GM19438 (cell line): ENCODE measurements around the gene CTNNA1.
"Not testable (repeated sequence)": the region's sequence is repeated elsewhere in the genome, so short reads cannot be mapped to it uniquely, and the experiment has no call there.

Source experiments
- ATAC-seq: cut with Tn5 transposase; IDR thresholded peaks from one replicate; pipeline ENCODE4 v1.9.1; 2021; ENCODE audit warnings: low read depth; ENCODE audit not compliant: unreplicated experiment

The CTNNA1 gene

DNA sequence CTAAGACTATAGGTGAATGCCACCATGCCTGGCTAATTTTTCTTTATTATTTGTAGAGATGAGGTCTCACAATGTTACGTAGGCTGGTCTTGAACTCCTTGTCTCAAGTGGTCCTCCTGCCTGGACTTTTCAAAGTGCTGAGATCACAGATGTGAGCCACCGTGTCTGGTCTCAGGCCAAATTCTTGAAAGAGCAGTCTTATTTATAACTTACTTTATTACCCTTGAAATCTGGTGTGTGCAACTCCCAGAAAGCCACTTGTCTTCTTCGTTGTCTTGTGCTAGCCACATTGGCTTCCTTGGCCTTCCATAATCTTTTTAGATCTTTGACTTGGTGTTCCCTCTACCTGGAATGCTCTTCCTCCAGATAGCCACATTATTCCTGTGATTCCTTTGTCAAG, 50.1 kb downstream of the CTNNA1 start:
- no peak for ATAC-seq

DNA sequence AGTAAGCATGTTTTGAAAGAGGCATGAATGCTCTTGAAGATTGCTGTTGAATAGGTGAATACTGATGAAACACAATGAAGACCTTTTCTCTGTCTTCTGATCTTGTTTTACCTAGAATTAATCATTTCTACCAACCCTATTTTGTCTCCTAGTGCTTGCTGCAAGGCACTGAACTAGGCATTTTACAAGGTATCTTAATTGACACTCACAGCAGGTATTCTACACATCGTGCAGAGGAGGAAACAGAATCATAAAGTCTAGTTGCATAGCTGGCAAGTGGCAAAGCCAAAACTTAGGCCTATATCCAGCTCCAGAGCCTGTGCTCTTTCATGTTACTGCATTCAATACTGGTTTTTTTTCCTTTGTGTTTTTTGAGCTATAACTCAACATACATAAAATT, 50.7 kb downstream of the CTNNA1 start:
- no peak for ATAC-seq

DNA sequence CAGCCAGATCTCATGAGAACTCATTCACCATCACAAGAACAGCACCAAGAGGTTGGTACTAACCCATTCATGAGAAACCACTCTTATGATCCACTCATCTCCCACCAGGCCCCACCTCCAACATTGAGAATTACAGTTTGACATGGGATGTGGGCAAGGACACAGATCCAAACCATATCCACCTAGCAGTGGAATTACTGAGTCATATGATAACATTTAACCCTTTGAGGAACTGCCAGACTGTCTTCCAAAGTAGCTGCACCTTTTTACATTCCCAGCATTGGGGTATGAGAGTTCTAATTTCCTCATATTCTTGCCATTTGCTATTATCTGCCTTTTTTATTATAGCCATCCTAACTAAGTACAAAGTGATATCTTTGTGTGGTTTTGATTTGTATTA, 51.9 kb downstream of the CTNNA1 start:
- no peak for ATAC-seq

DNA sequence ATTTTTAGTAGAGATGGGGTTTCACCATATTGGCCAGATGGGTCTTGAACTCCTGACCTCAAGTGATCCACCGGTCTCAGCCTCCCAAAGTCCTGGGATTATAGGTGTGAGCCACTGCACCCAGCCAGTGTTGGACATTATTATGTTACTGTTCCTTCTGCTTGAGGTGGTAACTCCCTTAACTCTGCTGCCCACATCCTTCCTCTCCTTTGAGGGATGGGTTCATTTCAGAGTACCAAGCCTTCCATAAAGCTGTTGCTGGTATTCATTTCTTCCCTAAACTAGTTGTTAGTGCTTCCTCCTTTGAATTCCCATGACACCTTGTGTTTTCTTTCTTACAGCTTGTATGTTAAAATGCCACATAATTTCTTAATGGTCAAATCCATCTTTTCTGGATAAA, 54.0 kb downstream of the CTNNA1 start:
- no peak for ATAC-seq

DNA sequence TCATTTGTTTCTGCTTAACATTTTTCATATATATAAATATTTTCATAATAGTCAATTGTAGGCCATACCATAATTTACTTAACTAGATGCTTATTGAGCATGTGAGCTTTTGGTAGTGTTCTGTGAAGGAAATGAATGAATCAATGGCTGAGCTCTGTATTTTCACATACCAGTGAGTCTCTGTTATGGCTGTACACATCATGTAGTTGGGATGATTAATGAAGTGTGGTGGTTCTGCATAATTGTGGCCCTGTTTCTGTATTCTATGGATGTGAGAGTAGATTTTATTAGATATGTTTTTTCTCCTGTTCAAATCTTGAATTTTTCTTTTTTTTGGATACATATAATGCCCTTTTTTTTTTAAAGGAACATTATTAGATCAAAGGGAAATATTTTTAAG, 56.2 kb downstream of the CTNNA1 start:
- ATAC-seq, result no peak

DNA sequence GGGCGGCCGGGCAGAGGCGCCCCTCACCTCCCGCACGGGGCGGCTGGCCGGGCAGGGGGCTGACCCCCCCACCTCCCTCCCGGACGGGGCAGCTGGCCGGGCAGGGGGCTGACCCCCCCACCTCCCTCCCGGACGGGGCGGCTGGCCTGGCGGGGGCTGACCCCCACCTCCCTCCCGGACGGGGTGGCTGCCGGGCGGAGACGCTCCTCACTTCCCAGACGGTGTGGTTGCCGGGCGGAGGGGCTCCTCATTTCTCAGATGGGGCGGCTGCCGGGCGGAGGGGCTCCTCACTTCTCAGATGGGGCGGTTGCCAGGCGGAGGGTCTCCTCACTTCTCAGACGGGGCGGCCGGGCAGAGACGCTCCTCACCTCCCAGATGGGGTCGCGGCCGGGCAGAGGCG, 57.6 kb downstream of the CTNNA1 start:
- not testable (repeated sequence) for ATAC-seq

DNA sequence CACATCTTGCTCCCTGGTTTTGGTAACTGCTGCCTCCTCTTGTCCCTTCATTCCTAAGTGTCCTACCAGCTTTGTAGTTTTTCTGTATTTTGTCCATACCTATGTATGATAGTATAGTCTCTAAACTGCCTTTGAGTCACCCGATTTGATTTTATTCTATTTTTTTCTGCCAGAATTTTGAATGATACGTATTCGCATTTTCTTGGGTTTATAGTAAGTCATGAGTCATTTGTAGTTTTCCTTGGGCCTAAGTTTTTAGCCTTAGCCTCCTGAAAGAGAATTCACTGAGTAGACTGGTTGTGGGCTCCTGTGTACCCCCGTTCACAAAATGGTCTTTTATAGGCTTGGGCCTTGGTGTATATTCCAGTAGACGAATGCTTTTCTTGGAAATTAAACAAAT, 62.3 kb downstream of the CTNNA1 start:
- no peak for ATAC-seq

DNA sequence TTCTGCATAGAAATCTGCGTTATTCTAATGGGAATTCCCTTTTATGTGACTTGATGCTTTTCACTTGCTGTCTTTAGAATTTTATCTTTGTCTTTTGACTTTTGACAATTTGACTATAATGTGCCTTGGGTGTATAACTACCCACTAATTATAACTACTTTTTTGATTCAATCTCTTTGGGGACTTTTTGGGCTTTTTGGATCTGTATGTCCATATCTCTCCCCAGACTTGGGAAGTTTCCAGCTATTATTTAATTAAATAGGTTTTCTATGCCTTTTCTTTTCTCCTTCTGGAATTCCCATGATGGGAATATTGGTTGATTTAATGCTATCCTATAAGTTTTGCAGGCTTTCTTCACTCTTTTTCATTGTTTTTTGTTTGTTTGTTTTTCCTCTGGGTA, 64.0 kb downstream of the CTNNA1 start:
- no peak for ATAC-seq

DNA sequence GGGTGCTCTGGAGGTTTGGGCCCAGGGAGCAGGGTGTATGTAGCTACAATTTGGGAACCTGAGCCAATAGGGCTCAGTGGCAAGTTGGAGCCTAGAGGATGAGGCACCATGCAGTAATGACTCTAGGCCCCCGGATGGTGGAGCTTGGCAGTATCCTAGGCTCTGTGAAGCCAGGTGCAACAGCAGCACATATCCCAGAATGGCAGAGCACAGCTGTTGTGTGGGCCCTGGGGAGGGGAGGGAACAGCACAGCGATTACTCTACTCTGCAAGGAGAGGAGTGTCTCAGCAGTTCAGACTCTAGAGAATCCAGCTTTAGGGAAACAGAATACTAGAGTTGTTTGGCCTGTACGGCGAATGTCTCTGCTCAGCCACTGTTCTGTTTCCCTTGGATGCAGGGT, 65.9 kb downstream of the CTNNA1 start:
- ATAC-seq, result no peak

DNA sequence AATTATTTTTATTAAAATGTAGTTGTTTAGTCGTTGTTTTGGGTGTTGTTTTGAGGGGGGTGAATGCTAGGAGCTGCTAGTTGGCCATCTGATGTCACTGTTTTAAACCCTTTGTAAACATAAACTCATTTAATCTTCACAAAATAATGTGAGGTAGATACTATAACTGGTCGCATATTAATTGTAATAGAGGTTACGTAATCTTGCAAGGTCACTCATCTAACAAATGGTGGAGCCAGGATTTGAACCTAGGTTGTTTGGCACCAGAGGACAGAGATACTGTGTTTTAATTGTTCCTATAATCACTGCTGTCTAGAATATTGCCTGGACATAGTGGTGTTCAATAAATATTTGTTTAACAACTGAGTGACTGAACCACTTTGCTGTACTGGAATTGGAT, 67.5 kb downstream of the CTNNA1 start:
- no peak for ATAC-seq

DNA sequence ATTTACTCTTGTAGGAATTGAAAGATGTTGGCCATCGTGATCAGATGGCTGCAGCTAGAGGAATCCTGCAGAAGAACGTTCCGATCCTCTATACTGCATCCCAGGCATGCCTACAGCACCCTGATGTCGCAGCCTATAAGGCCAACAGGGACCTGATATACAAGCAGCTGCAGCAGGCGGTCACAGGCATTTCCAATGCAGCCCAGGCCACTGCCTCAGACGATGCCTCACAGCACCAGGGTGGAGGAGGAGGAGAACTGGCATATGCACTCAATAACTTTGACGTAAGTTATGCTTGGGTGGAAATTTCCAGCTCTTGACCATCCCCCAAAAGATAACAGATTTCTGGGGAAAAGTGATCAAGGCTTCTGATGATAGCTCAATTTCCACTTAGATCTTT, 71.3 kb downstream of the CTNNA1 start:
- no peak for ATAC-seq

DNA sequence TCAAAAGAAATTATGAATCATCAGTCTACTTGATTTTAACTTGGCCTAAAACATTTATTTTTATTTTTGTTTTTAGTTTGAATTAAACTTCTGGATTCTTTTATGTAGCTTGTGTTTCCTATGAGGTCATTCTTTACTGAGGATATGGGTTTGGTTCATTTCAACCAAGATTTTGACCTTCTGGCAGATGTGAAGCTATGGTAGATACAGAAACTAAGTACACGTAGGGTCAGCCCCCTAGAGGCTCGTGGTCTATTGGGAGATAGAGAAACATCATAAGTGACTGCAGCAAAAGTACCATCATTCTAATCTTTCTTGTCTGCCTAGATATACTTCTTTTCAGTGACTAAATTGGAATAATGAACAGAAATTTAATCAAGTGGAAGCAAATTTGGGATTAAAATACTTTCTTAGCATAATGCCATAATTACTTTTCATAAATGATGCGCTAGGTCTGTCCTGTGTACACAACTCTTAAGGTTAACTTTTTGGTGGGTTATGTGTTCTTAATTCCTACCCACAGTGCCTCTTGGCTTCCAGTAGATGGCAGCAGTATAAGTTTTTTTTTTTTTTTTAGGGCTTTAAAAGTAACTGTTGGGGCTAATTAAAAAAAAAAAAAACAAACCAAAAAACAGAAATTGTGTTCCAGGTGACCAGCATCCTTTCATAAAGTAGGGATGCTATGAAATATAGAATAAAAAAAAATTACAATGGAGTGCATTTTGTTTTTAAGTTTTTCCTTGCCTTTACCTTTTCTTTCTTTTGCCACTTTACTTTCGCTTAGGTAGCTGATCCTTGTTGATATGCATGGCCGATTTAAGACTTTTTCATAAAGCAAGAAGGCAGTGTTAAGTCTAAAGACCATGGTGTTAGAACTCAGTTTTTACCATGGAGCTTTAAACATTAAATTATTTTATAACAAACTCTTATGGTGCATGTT, 72.0 kb downstream of the CTNNA1 start:
- ATAC-seq, result no peak

DNA sequence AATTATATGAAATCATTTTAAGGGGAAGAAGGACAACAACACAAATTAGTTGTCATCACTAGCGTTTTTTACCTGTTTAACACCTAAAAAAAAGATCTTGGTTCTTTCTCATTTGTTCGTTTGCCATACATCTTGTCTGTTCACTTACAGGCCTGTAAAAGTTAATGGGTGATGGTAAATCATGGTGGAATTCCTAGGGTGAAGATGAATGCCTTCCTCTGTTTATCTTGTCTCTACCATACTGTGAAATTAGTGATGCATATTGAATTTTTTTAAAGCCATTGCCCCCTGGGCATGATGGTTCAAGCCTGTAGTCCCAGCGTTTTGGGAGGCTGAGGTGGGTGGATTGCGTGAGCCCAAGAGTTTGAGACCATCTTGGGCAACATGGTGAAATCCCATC, 75.3 kb downstream of the CTNNA1 start:
- no peak for ATAC-seq

DNA sequence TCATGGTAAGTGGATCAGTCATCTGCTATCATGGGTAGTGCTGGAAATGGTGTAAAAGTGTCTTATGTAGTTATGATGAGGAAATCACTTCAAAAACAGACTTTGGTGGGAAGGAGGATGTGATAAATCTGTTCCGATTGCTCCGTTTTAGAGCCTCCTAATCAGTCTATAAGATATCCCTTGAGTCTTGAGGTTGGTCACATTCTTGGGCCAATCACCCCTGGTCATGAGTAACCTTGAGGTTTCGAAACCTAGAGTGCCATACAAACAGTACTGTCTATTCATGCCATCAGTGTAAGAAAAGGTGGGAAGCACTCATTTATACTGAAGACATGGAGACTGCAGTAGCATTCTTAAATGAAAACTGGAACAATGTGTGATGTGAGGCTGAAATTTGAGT, 76.1 kb downstream of the CTNNA1 start:
- no peak for ATAC-seq

DNA sequence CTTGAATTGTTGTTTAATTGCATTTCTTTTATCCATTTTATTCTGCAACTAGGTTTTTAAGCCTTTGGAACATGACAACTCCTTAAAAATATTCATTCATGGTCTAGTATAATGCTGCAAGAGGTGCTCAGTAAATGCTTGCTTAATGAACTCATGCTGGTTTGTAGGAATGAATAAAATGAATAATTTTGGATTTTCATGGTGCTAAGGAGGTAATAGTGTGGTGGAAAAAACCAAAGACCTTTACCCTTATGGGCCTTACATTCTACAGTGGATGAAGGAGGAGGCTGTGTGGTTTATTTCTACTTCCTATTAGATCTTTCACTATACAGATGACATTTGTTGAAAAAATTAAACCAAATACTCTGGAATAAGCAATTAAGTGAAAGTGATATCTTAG, 78.5 kb downstream of the CTNNA1 start:
- ATAC-seq, result no peak

DNA sequence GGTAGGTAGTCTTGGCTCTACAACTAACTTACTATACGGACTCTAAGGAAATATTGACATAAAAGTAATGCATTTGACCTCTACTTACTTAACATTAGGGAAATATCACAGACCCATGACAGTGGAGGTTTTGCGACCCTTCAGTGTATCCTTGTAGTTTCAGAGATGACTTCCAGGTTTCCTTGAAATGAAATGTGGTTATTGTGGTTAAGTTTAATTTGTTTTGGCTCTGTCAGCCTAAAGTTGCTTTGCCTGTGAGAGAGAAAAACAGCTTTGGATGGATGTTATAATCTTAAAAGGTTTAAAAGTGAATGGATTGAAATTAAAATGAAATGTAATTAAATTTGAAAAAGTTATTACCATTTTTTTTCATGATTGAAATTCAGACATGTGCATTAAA, 79.0 kb downstream of the CTNNA1 start:
- ATAC-seq, result no peak

DNA sequence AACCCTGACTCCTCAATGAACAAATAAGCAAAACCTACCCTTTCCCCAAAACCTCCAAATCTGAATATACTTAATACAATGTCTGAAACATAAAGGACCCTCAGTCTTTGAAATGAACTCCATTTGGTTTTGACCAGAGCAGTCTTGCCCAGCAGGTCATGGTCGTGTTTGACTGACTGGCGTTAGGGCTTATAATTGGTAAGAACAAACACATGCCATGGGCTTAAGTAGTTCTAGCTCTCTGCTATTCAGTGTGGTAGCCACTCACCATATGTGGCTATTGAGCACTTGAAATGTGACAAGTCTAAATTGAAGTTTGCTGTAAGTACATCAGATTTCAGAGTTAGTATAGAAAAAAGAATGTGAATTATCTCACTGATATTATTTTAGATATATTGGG, 79.9 kb downstream of the CTNNA1 start:
- no peak for ATAC-seq

DNA sequence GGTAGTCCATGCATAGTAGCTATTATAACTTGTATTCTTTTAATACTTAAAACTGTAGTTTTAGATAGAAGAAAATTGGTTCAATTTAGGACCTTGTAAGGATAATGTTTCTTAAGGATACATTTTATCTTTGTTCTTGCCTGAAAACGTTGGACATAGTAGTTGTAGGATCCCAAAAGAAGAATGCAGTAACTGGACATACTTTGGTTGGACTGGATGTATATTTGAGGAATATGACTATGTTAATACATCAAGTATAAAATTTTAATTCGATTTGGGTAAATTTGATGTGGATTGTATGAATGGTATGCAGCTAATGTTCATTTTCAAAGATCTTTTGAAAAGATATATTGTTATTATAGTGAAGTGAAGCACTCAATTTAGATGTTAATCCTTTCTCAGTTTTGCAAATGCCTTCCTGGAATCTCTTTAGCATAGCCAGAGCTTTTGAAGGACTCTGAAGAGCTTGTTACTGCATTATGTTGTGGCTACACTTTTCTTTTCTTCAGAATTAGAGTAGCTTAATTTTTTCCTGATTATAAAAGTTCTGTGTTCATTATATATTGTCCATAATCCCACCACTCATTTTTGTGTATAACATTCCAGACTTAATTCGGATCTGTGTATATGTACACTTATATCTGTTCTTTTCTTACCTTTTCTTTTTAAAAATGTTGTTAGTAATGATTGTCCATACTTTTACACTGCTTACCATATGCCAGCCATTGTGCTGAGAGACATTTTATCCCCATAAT, 80.7 kb downstream of the CTNNA1 start:
- ATAC-seq, result no peak

DNA sequence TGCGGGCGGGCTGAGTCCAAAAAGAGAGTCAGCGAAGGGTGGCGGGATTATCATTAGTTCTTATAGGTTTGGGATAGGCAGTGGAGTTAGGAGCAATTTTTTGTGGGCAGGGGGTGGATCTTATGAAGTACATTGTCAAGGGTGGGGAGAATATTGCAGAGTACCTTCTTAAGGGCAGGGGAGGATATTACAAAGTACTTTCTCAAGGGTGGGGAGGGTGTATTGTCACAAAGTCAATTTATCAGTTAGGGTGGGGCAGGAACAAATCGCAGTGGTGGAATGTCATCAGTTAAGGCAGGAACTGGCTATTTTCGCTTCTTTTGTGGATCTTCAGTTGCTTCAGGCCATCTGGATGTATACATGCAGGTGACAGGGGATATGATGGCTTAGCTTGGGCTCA, 81.6 kb downstream of the CTNNA1 start:
- ATAC-seq, result not testable (repeated sequence)

DNA sequence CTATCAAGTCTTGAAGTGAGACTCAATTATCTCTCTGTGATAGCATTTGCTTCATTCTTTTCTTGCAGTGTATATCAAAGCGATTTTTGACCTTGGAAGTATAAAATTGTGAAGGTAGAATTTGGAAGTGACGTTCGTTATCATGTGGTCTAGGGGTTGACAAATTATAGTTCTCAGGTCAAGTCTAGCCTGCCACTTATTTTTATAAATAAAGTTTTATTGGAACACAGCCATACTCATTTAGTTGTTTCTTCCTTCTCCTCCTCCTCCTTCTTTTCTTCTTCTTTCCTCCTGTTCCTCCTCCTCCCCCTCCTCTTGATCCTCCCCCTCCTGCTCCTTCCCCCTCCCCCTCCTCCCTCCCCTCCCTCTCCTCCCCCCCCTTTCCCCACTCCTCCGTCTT, 83.9 kb downstream of the CTNNA1 start:
- ATAC-seq, result no peak

DNA sequence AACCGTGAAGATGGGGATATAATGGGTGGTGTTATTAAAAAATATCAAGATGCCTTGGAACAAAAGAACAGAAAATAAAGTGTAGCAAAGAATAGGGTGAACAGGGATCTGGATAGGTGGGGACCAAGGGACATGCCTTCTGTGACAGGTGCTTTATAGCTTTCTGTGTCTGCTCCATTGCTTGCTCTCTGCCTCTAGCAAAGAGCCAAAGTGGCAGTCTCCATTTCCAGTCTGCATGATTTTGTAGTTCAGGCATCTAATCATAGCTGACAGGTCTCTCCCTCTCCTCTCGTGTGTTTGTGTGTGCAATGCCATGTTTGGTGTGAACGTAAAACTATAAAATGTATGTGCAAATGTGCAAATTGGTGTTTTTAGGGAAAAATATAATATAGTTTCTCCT, 86.9 kb downstream of the CTNNA1 start:
- ATAC-seq, result no peak

DNA sequence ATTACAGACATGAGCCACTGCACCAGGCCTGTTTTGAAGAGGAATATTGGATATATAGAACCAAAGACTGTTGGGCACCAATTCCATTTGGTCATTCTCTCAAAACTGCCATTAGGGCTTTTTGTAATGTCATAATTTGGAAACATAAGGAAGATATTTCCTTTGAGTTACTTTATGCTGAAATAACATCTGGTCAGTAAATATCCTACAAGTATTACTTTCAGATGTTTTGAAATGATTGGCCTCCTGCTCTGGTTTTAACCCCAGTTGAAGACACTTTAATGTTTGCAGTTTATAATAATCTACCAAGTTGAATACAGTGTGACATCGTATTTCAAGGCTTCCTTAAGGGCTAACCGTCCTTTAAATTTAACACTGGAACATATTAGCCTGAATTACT, 88.3 kb downstream of the CTNNA1 start:
- ATAC-seq, result no peak
